Fibroblast of skin of scalp (primary cell): ENCODE results near the gene CAPN12.
A peak's percentile ranks its signal among the peaks of the same experiment; 100 is the strongest.

ENCODE experiments used
- DNase-seq: peaks from one replicate; pipeline ENCODE4 v3.0.0-alpha.2; 2013

CAPN12 gene

GRCh38 chr19:38693380-38694223, 50.7 kb downstream of the CAPN12 start:
- DNase-seq, result peak; percentile 82

GRCh38 chr19:38692458-38693379, 51.6 kb downstream of the CAPN12 start:
- DNase-seq, result no peak

DNA sequence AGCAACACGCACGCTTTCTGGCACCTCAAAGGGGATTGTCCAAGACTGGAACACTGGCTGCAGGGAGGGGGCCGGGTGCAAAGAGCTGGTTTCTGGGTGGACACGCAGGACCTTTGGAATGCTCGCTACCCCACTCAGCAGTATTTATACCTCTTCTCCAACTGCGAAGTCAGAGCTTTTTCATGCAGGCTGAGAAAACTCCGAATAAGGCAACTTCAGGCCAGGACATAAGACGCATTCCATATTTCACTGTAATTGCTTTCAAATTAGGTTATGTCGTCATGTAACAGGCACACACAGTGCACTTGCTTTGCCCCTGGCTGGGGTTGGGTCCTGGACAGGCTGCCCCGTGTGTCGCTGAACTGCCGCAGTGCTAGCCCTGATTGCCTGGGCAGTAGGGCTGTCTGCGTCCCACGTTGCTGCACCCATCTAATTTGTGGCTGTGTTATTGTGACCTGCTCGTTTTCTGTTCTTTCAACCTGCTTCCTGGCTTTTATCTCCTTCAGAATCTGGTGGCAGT, 52.3 kb downstream of the CAPN12 start:
- peak; percentile 92 for DNase-seq

GRCh38 chr19:38690832-38691231, 53.4 kb downstream of the CAPN12 start:
- no peak for DNase-seq

DNA sequence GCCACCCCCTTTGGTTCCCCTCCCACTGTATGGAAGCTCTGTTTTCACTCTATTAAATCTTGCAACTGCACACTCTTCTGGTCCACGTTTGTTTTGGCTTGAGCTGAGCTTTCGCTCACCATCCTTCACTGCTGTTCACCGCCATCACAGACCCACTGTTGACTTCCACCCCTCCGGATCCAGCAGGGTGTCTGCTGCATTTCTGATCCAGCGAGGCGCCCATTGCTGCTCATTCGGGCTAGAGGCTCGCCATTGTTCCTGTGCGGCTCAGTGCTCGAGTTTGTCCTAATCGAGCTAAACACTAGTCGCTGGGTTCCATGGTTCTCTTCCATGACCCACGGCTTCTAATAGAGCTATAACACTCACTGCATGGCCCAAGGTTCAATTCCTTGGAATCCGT, 54.1 kb downstream of the CAPN12 start:
- no peak for DNase-seq

DNA sequence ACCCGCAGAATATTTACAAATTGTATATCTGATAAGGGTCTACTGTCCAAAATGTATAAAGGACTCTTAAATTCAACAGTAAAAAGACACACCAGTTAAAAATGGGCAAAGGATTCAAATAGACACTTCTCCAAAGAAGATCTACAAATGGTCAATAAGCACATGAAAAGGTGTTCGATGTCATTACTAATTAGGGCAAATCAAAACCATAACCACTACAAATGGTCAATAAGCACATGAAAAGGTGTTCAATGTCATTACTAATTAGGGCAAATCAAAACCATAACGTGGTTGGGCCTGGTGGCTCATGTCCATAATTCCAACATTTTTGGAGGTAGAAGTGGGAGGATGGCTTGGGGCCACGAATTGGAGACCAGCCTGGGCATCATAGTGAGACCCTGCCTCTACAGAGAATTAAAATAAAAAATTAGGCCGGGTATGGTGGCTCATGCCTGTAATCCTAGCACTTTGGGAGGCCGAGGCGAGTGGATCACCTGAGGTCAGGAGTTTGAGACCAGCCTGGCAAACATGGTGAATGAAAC, 56.4 kb downstream of the CAPN12 start:
- DNase-seq, result no peak

DNA sequence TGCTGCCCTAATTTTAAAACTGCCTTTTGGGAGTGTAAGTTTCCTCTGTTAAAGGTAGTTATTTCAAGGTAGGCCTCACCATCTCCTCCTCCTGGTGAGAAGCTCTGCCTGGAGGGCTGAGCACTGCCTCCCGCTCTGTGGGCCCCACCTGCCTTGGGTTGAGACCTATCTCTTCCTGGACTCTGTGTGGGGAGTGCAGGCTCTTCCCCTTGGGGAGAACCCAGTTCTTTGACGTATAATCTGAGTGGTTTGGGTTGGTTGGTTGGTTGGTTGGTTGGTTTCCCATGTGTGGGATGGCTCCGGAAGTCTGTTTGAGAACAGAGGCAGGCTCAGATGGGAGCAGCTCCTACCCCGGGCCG, 57.8 kb downstream of the CAPN12 start:
- DNase-seq, result no peak

- peak; percentile 66 for DNase-seq
Measured at GRCh38 chr19:38685666-38686529, 58.4 kb downstream of the CAPN12 start.

DNA sequence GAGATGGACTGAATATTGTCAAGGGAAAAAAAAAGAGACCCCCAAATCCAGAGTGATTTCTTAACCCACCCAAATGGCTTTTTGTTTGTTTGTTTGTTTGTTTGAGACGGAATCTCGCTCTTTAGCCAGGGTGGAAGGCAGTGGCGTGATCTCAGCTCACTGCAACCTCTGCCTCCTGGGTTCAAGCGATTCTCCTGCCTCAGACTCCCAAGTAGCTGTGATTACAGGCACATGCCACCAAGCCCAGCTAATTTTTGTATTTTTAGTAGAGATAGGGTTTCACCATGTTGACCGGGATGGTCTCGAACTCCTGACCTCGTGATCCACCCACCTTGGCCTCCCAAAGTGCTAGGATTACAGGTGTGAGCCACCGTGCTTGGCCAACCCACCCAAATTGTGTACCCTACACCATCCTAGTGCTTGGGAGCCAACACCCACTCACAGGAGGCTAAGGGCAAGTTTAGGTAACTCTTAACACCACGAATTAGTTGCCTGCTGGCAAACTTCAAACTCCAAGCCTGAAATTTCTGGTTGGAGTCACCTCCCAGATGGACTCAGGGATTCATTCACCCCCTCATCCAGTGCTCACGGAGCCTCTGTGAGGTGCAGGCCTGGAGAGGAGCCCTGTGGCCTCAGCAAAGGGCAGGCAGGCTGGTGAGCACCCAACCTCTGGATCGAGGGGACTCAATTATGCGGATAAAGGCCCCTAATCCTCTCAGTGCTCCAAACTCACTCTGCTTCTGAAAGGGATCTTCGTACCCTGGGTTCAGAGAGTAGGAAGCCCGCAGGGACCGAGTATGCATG, 59.2 kb downstream of the CAPN12 start:
- no peak for DNase-seq

GRCh38 chr19:38684078-38684861, 60.0 kb downstream of the CAPN12 start:
- DNase-seq, result peak; percentile 86

DNA sequence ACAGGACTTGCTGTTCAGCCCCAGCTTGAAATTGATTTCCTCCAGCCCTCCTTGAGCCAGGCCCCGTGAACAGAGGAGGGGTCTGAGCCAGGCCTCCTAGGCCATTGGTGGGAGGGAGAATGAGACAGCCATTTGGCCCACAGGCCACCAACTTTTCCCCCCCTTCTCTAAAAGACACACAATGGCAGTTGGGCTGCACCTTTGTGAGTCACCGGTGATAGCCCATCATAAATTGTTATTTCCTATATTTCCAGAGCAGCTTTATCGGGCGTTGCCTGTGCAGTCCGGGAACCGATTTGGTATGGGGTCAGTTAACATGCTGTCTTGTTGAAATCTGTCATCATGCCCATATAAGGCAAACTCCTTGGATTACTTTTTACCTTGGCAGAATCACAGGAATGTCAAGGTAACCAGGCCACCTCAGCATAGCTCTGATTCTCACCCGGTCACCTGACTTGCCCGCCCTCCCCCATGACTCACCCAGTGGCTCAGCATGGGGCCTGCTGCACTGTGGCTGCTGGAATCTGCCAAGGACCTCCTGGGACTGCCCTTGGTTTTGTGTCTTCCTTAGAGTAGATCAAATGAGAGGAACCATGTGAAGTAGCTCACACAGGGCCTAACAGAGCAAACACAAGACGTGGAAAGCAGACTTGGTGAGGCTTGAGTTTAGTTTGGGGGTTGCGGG, 60.7 kb downstream of the CAPN12 start:
- DNase-seq, result peak; percentile 97

DNA sequence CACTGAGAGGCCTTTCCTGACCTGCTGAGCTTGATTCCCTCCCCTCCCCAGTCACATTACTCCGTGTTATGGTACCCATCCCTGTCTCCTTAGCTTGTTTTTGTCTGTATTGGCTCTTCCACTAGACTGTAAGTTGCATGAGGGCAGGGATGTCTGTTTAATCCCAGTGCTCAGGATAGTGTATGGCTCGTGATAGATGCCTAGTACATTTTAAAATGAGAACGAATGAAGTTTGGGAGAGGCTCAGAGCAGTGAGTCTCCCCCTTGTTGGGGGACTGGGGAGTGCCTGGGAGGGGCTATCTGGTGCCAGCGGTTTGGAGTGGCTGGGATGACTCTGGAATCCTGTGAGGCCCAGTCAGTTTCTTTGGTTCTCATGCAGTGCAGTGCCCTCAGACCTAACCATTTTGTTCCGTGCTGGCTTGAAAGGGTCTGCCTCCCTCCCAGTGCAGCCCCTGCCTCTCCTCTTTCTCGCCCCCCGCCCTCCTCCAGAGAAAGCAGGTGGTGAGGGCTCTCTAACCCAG, 61.3 kb downstream of the CAPN12 start:
- DNase-seq, result peak; percentile 21

DNA sequence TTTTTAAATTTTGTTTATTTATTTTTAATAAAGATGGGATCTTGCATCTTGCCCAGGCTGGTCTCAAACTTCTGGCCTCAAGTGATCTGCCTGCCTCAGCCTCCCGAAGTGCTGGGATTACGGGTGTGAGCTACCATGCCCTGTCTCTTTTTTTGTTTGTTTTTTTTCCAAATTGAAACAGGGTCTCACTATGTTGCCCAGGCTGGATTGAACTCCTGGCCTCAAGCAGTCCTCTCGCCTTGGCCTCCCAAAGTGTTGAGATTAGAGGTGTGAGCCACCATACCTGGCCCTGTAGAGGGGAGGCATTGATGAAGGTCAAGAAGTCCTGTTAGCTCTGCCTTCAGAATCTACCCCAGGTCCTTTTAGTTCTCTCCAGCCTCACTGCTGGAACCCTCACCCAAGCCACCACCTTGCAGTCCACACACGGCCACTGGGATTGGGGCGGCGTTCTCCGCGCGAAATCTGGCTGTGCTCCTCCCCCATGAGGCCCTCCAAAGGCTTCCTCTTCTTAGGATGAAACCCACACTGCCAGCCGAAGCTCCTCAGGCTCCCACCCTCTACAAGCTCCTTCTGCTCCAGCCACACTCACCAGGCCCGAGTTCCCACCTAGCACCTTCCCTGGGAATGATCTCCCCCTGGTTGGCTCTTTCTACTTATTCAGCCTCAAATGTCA, 61.9 kb downstream of the CAPN12 start:
- DNase-seq, result no peak
